ENCODE results near the gene A2M. TPM values are rescaled to one million over a fixed set of nuclear protein-coding genes. Genes with fewer than 3 reads are reported as not detected.
"Not testable (repeated sequence)": the region's sequence is repeated elsewhere in the genome, so short reads cannot be mapped to it uniquely, and the experiment has no call there.

The A2M gene
- polyA plus RNA-seq, 1 experiment = 171 TPM

- Histone ChIP-seq H3K27me3 (ENCODE audit: control insufficient read depth, insufficient read depth, low read length) (no peaks in the 10 kb centered on the region), H3K4me3 (ENCODE audit: low read depth, low read length) (no peak overlapping the region), H3K36me3 (ENCODE audit: control insufficient read depth, insufficient read depth, low read length) (no peaks in the 10 kb centered on the region)
- no peak for DNase-seq (ENCODE audit: low read depth)
- no peak for TF ChIP-seq CTCF (IDR thresholded peaks at IDR 0.05; ENCODE audit: insufficient read depth, low read depth, low read length)
- POLR2A ChIA-PET = no interaction called here
- CTCF ChIA-PET = no interaction called here
Observed at GRCh38 chr12:9147461-9147860, 31.7 kb upstream of the A2M start.

DNA sequence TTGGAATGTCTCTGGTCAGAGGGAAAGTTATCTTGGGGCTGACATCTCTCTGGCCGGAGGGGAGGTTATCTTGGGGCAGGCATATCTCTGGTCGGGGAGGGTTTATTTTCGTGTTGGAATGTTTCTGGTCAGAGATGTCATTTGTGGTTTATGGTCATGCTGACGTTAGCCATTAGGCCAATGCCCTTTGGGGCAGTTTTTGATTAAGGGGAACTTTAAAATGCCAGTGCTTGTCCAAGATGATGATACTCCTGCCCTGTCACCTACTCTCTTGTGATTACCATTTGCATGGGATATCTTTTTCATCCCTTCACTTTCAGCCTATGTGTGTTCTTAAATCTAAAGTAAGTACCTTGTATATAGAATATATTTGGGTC, 29.0 kb upstream of the A2M start:
- no peak for DNase-seq (ENCODE audit: low read depth)
- Histone ChIP-seq H3K27me3 (ENCODE audit: control insufficient read depth, insufficient read depth, low read length) (no peaks in the 10 kb centered on the region), H3K4me3 (ENCODE audit: low read depth, low read length) (no peak overlapping the region), H3K36me3 (ENCODE audit: control insufficient read depth, insufficient read depth, low read length) (no peaks in the 10 kb centered on the region)
- no peak for TF ChIP-seq CTCF (IDR thresholded peaks at IDR 0.05; ENCODE audit: insufficient read depth, low read depth, low read length)
- ChIA-PET CTCF (no interaction called here), POLR2A (no interaction called here)

GRCh38 chr12:9143929-9144729, 28.4 kb upstream of the A2M start:
- no peak for TF ChIP-seq CTCF (IDR thresholded peaks at IDR 0.05; ENCODE audit: insufficient read depth, low read depth, low read length)
- no peak overlapping the region for H3K4me3 ChIP-seq (ENCODE audit: low read depth, low read length)
- no peak for DNase-seq (ENCODE audit: low read depth)
- H3K27me3 ChIP-seq (ENCODE audit: control insufficient read depth, insufficient read depth, low read length) = no peaks in the 10 kb centered on the region
- ChIA-PET CTCF (no interaction called here), POLR2A (no interaction called here)
- no peaks in the 10 kb centered on the region for H3K36me3 ChIP-seq (ENCODE audit: control insufficient read depth, insufficient read depth, low read length)

GRCh38 chr12:9143137-9143536, 27.4 kb upstream of the A2M start:
- Histone ChIP-seq H3K4me3 (ENCODE audit: low read depth, low read length) (no peak overlapping the region), H3K36me3 (ENCODE audit: control insufficient read depth, insufficient read depth, low read length) (no peaks in the 10 kb centered on the region), H3K27me3 (ENCODE audit: control insufficient read depth, insufficient read depth, low read length) (no peaks in the 10 kb centered on the region)
- ChIA-PET CTCF (no interaction called here), POLR2A (no interaction called here)
- no peak for DNase-seq (ENCODE audit: low read depth)
- no peak for TF ChIP-seq CTCF (IDR thresholded peaks at IDR 0.05; ENCODE audit: insufficient read depth, low read depth, low read length)

GRCh38 chr12:9139588-9140290, 24.0 kb upstream of the A2M start:
- DNase-seq (ENCODE audit: low read depth); H3K27me3 ChIP-seq (ENCODE audit: control insufficient read depth, insufficient read depth, low read length); H3K36me3 ChIP-seq (ENCODE audit: control insufficient read depth, insufficient read depth, low read length); POLR2A ChIA-PET; H3K4me3 ChIP-seq (ENCODE audit: low read depth, low read length); CTCF ChIA-PET: not testable (repeated sequence)
